ENCODE measurements around the gene SEPTIN1.
A peak's percentile ranks its signal among the peaks of the same experiment; 100 is the strongest.

SEPTIN1 gene

GRCh38 chr16:30382111-30382881, at the start of gene SEPTIN1:
Gene SEPTIN1 (minus strand): TSS chr16:30382561. CDS start chr16:30382542, 19 bp downstream.
- no peak for DNase-seq (ENCODE audit: low read depth)
- no peak within 1 kb of the TSS for H3K4me3 ChIP-seq (ENCODE audit: low read depth, low read length)
- TF ChIP-seq MYC (IDR thresholded peaks at IDR 0.05; ENCODE audit: low read depth, low read length) (no peak), MAX (IDR thresholded peaks at IDR 0.05; ENCODE audit: low read depth, low read length) (no peak)

- peak; percentile 94 for TF ChIP-seq MAX (IDR thresholded peaks at IDR 0.05; ENCODE audit: low read depth, low read length)
- TF ChIP-seq CTCF (IDR thresholded peaks at IDR 0.05; ENCODE audit: low read depth, low read length): no peak
- TF ChIP-seq MYC (IDR thresholded peaks at IDR 0.05; ENCODE audit: low read depth, low read length): peak; percentile 87
- no peak for TF ChIP-seq POLR2A (IDR thresholded peaks at IDR 0.05; ENCODE audit: extremely low read depth, insufficient read length)
- peak overlapping the region; percentile 30 for H3K4me3 ChIP-seq (ENCODE audit: low read depth, low read length)
- no peak for DNase-seq (ENCODE audit: low read depth)
Measured at GRCh38 chr16:30430428-30430970, 48.1 kb upstream of the SEPTIN1 start.

- peak; percentile 43; the same call in 1 of the 2 replicates for TF ChIP-seq MAX (IDR thresholded peaks at IDR 0.05; ENCODE audit: low read depth, low read length)
- peak; percentile 83; the same call in 1 of the 2 replicates for TF ChIP-seq MYC (IDR thresholded peaks at IDR 0.05; ENCODE audit: low read depth, low read length)
- TF ChIP-seq POLR2A (IDR thresholded peaks at IDR 0.05; ENCODE audit: extremely low read depth, insufficient read length): peak; percentile 51
- TF ChIP-seq CTCF (IDR thresholded peaks at IDR 0.05; ENCODE audit: low read depth, low read length): peak; percentile 77
- H3K4me3 ChIP-seq (ENCODE audit: low read depth, low read length): peak within 1 kb of the TSS; percentile 99
- DNase-seq (ENCODE audit: low read depth): peak; percentile 99
Measured at GRCh38 chr16:30429678-30430427, 47.5 kb upstream of the SEPTIN1 start, which contains the start of gene DCTPP1. Gene DCTPP1 (minus strand): TSS chr16:30430030. CDS start chr16:30429980, 50 bp downstream.

GRCh38 chr16:30429418-30429677, 47.0 kb upstream of the SEPTIN1 start:
- no peak for TF ChIP-seq CTCF (IDR thresholded peaks at IDR 0.05; ENCODE audit: low read depth, low read length)
- TF ChIP-seq POLR2A (IDR thresholded peaks at IDR 0.05; ENCODE audit: extremely low read depth, insufficient read length): no peak
- TF ChIP-seq MAX (IDR thresholded peaks at IDR 0.05; ENCODE audit: low read depth, low read length): no peak
- TF ChIP-seq MYC (IDR thresholded peaks at IDR 0.05; ENCODE audit: low read depth, low read length): no peak
- no peak for DNase-seq (ENCODE audit: low read depth)

GRCh38 chr16:30428055-30428454, 45.7 kb upstream of the SEPTIN1 start:
- no peak for TF ChIP-seq MAX (IDR thresholded peaks at IDR 0.05; ENCODE audit: low read depth, low read length)
- TF ChIP-seq MYC (IDR thresholded peaks at IDR 0.05; ENCODE audit: low read depth, low read length): no peak
- no peak for TF ChIP-seq CTCF (IDR thresholded peaks at IDR 0.05; ENCODE audit: low read depth, low read length)
- no peak for TF ChIP-seq POLR2A (IDR thresholded peaks at IDR 0.05; ENCODE audit: extremely low read depth, insufficient read length)
- peak overlapping the region; percentile 9 for H3K4me3 ChIP-seq (ENCODE audit: low read depth, low read length)
- no peak for DNase-seq (ENCODE audit: low read depth)

More at GRCh38 chr16:30429418-30429677, 47.0 kb upstream of the SEPTIN1 start:
- H3K4me3 ChIP-seq (ENCODE audit: low read depth, low read length): peak overlapping the region; percentile 99
